Cardiac muscle cell (in vitro differentiated cells and primary cell): ENCODE measurements around the gene DTL. TPM values are rescaled to one million over a fixed set of nuclear protein-coding genes. Genes with fewer than 3 reads are reported as not detected.

Experiments
- DNase-seq, 2 donors: peaks; one replicate each; pipeline versions ENCODE4 v3.0.0 to v3.0.0-alpha.2; 2010 to 2017; ENCODE audit warnings: low read depth in 1 of 2, low spot score in 1 of 2
- H3K27ac ChIP-seq: fragments of 200-600 bp; sonication (generic); 2 replicates; pipeline ENCODE4 v1.5.1; 2016
- H3K27me3 ChIP-seq: fragments of 200-600 bp; sonication (generic); 2 replicates; pipeline ENCODE4 v1.6.0; 2016; ENCODE audit warnings: control low read depth
- H3K36me3 ChIP-seq: fragments of 200-600 bp; sonication (generic); 2 replicates; pipeline ENCODE4 v1.5.1; 2016; ENCODE audit warnings: control low read depth
- H3K4me1 ChIP-seq: fragments of 200-600 bp; sonication (generic); 2 replicates; pipeline ENCODE4 v1.8.1; 2017; ENCODE audit warnings: low read depth, mild to moderate bottlenecking, mixed run types
- H3K4me3 ChIP-seq: fragments of 200-600 bp; sonication (generic); 2 replicates; pipeline ENCODE4 v1.5.1; 2016; ENCODE audit warnings: mild to moderate bottlenecking
- H3K9me3 ChIP-seq: fragments of 200-600 bp; sonication (generic); 2 replicates; pipeline ENCODE4 v1.5.1; 2017; ENCODE audit warnings: low read depth, mild to moderate bottlenecking, control low read depth
- polyA plus RNA-seq: library from polyadenylated mRNA; unstranded; fragments of >200 nt; fragmentation: Nextera tagmentation; extraction: Ambion mirVana; gene quantifications from 2 replicates; pipeline ENCODE4 v1.2.1, GENCODE V29; 2016
- total RNA-seq: library from RNA; depleted of rRNA; stranded (reverse); fragments of >200 nt; gene quantifications from 2 replicates; pipeline ENCODE4 v1.2.3, GENCODE V29; 2016
- TF ChIP-seq, protein P1 (sequence below): IDR thresholded peaks from 2 replicates; pipeline ENCODE4 v1.5.1; 2012; ENCODE audit warnings: low read depth, mild to moderate bottlenecking, low read length

The DTL gene
- total and polyA plus RNA-seq, 2 experiments from 2014 or later: 10.7 to 13.6 TPM

DNA sequence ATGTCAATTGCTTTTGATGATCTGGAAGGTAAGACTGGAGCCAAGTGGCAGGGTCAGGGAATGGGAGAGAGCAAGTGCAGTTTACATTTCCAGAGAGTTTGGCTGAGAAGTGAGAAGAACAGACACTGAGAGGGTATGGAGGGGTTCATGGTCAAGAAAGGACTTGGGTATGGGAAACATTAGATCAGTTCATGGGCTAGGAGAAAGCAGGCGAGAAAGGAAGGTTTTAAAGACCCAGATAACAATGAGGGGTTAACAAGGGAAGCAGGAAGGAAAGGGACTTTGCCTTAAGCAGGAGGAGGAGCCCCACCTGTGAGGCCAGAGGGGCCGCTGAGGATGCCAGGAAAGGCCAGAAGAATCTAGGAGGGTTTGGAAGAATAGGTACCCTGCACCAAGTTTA lies 78.2 kb downstream of the DTL start:
- no peaks in the 10 kb centered on the region for H3K27me3 ChIP-seq
- peaks cover 24% of the 10 kb centered on the region for H3K4me1 ChIP-seq
- H3K27ac ChIP-seq: no peak overlapping the region
- H3K36me3 ChIP-seq: no peaks in the 10 kb centered on the region
- no peaks in the 10 kb centered on the region for H3K9me3 ChIP-seq
- no peak for DNase-seq
- H3K4me3 ChIP-seq: no peak overlapping the region
- TF ChIP-seq, protein P1, sequence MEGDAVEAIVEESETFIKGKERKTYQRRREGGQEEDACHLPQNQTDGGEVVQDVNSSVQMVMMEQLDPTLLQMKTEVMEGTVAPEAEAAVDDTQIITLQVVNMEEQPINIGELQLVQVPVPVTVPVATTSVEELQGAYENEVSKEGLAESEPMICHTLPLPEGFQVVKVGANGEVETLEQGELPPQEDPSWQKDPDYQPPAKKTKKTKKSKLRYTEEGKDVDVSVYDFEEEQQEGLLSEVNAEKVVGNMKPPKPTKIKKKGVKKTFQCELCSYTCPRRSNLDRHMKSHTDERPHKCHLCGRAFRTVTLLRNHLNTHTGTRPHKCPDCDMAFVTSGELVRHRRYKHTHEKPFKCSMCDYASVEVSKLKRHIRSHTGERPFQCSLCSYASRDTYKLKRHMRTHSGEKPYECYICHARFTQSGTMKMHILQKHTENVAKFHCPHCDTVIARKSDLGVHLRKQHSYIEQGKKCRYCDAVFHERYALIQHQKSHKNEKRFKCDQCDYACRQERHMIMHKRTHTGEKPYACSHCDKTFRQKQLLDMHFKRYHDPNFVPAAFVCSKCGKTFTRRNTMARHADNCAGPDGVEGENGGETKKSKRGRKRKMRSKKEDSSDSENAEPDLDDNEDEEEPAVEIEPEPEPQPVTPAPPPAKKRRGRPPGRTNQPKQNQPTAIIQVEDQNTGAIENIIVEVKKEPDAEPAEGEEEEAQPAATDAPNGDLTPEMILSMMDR: no peak

DNA sequence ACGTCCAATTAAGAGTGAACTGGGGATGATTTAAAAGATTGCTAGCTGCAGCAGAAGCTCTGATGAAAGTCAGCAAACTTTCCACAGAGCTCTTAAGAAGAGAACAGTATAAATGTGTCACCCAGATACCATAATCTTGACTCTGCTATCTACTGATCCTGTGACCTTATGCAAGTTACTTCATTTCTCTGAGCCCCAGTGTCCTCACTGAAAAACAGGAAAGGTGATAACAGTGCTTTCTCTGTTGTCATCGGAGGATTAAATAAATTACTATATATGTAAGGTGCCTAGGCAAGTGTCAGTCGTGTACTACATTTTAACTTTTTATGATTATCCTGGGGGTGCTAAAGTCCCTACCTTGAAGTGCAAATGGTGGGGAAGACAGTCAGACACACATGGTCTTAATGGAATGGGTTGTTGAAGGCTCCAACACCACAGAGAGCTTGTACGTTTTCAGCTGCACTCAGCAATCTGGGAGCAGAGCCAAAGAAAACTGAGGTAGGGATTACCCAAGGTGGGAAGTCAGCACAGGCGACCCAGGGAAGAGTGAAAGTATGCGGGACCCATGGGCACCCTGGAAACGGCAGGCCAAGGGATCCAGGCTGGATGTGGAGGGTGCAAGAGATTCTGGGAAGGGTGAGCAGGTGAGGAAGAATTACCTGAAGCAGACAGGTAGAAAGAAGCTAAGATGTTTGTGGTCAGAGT lies 82.8 kb downstream of the DTL start:
- no peak overlapping the region for H3K27ac ChIP-seq
- no peak overlapping the region for H3K4me3 ChIP-seq
- H3K27me3 ChIP-seq: no peaks in the 10 kb centered on the region
- H3K9me3 ChIP-seq: no peaks in the 10 kb centered on the region
- TF ChIP-seq, protein P1: no peak
- DNase-seq: peak in 1 of 2 donors; percentile 59
- no peaks in the 10 kb centered on the region for H3K4me1 ChIP-seq
- H3K36me3 ChIP-seq: no peaks in the 10 kb centered on the region

DNA sequence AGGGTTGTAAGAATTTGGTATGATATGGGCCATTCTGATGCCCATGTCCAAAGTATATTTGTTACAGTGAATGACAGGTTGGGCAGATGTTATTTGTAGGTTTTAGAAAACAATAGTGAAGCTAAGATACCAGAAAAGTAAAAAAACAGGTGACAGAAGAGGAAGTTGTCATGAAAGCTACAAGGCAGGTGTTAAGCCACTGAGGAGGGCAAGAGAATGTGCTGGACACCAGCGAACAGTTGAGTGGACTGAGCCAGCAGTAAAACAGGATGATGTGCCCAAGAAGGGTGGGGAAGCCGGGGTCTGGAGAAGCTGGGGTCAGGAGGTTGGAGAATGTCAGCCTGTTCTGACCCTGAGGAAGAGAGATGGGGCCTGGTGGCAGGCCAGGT lies 83.3 kb downstream of the DTL start:
- Histone ChIP-seq H3K27me3 (no peaks in the 10 kb centered on the region), H3K4me3 (no peak overlapping the region), H3K9me3 (no peaks in the 10 kb centered on the region), H3K27ac (peak overlapping the region; percentile 43), H3K36me3 (no peaks in the 10 kb centered on the region), H3K4me1 (no peaks in the 10 kb centered on the region)
- TF ChIP-seq, protein P1: no peak
- DNase-seq: no peak

DNA sequence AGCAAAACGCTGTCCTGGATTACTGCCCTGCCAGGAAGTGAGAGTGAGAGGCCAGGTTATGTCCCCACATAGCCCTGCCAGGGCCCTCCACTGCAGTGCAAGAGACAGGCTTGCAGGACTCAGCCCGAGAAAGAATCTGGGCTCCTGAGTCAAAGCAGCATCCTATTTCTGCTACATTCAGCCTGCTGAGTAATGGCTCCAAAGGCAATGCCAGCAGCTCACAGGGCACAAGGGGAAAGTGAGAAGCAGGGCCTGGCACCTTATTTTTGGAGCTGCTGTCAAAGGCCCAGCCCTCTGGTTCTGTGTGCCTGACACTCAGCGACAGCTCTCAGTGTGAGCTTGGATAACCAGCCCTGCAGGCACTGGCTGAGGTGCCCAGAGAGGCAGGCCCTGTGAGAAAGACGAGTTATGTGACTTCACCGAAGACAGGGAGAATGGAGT lies 83.9 kb downstream of the DTL start:
- H3K27me3 ChIP-seq: no peaks in the 10 kb centered on the region
- peak overlapping the region; percentile 43 for H3K27ac ChIP-seq
- peak in 1 of 2 donors; percentile 9 for DNase-seq
- H3K4me1 ChIP-seq: no peaks in the 10 kb centered on the region
- TF ChIP-seq, protein P1: no peak
- no peak overlapping the region for H3K4me3 ChIP-seq
- no peaks in the 10 kb centered on the region for H3K9me3 ChIP-seq
- no peaks in the 10 kb centered on the region for H3K36me3 ChIP-seq

DNA sequence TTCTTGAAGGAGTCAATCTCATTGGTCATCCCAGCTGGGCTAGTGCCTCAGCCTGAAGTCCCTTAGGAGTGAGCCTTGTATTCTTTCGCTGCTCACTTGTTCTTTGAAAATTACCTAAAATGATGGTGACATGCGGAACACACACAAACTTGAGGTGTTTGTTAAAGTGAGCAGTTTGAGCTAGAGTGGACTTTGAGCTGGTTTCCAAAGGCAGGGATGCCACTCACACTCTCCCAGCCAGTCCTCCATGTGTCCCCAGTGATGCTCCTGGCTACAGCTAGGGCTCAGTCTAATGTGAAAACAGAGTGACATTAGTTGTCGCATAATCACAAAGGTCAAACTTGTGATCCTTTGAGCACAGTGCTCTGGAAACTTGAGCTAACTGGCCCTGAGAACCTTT lies 84.3 kb downstream of the DTL start:
- H3K27ac ChIP-seq: peak overlapping the region; percentile 43
- no peaks in the 10 kb centered on the region for H3K36me3 ChIP-seq
- TF ChIP-seq, protein P1: no peak

More for the DNA sequence above, 84.3 kb downstream of the DTL start:
- H3K4me1 ChIP-seq: no peaks in the 10 kb centered on the region
- DNase-seq: no peak
- H3K4me3 ChIP-seq: no peak overlapping the region
- H3K9me3 ChIP-seq: no peaks in the 10 kb centered on the region
- H3K27me3 ChIP-seq: no peaks in the 10 kb centered on the region
